ENCODE results near the gene KLHL29. TPM values are rescaled to one million over a fixed set of nuclear protein-coding genes. Genes with fewer than 3 reads are reported as not detected.

Gene KLHL29
- total RNA-seq, 1 donor from 2014 or later: 5.5 TPM

DNA sequence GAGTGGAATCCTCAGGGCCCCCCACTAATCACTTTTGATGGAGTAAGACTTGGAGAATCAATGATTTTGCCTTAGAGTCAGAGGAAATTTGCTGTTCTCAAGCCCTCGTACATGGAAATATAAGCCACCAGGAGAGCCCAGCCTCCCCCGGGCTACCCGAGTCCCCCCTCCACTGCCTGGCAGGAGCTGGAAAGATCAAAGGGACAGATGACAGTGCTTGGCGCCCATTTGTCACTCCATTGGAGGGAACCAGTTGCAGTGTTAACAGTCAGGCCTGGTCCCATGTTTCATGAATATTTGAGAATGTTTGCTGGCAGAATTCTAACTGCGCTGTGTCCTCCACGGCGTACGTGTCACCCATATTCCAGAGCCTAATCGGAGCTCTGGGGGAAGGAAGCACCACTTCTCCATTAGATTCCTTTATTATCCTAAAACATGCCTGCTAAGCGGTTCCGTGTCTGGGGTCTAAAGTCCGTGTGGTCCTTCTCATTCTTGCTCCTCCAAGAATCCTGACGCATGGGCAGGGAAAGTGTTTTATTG, 202.4 kb downstream of the KLHL29 start:
- Histone ChIP-seq H3K4me3 (ENCODE audit: insufficient read depth, low read depth, low read length) (no peak overlapping the region), H3K36me3 (ENCODE audit: insufficient read depth, low read length) (no peaks in the 10 kb centered on the region), H4K20me1 (ENCODE audit: insufficient read depth, low read length) (no peaks in the 10 kb centered on the region), H3K27me3 (ENCODE audit: insufficient read depth, low read length) (no peaks in the 10 kb centered on the region), H2AFZ (ENCODE audit: low read depth, low read length) (no peak overlapping the region), H3K9me3 (ENCODE audit: insufficient read depth, low read depth, low read length) (no peaks in the 10 kb centered on the region), H3K4me2 (ENCODE audit: low read length) (no peak overlapping the region), H3K9ac (ENCODE audit: low read length) (no peak overlapping the region), H3K79me2 (ENCODE audit: insufficient read depth, low read length) (no peaks in the 10 kb centered on the region), H3K27ac (ENCODE audit: low read depth, low read length) (no peak overlapping the region), H3K4me1 (ENCODE audit: insufficient read depth, low read length) (no peaks in the 10 kb centered on the region)
- no peaks in the 10 kb centered on the region for H3K9me3 Mint-ChIP-seq (ENCODE audit: unreplicated experiment)
- DNase-seq (ENCODE audit: low read depth): no peak
- peaks cover 5% of the 10 kb centered on the region for H3K4me1 Mint-ChIP-seq (ENCODE audit: low read depth, unreplicated experiment)
- H3K27ac Mint-ChIP-seq (ENCODE audit: unreplicated experiment): no peak overlapping the region
- no peak for TF ChIP-seq EZH2 (IDR thresholded peaks at IDR 0.05; ENCODE audit: insufficient read depth, low read length)
- TF ChIP-seq, protein P1, sequence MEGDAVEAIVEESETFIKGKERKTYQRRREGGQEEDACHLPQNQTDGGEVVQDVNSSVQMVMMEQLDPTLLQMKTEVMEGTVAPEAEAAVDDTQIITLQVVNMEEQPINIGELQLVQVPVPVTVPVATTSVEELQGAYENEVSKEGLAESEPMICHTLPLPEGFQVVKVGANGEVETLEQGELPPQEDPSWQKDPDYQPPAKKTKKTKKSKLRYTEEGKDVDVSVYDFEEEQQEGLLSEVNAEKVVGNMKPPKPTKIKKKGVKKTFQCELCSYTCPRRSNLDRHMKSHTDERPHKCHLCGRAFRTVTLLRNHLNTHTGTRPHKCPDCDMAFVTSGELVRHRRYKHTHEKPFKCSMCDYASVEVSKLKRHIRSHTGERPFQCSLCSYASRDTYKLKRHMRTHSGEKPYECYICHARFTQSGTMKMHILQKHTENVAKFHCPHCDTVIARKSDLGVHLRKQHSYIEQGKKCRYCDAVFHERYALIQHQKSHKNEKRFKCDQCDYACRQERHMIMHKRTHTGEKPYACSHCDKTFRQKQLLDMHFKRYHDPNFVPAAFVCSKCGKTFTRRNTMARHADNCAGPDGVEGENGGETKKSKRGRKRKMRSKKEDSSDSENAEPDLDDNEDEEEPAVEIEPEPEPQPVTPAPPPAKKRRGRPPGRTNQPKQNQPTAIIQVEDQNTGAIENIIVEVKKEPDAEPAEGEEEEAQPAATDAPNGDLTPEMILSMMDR (IDR thresholded peaks at IDR 0.05; ENCODE audit: insufficient read depth, low read depth, low read length): no peak
- no peaks in the 10 kb centered on the region for H3K36me3 Mint-ChIP-seq (ENCODE audit: low read depth, unreplicated experiment)
- H3K27me3 Mint-ChIP-seq (ENCODE audit: low read depth, unreplicated experiment): peaks cover 69% of the 10 kb centered on the region
- FAIRE-seq: no peak
- no peak overlapping the region for H3K4me3 Mint-ChIP-seq (ENCODE audit: unreplicated experiment)

DNA sequence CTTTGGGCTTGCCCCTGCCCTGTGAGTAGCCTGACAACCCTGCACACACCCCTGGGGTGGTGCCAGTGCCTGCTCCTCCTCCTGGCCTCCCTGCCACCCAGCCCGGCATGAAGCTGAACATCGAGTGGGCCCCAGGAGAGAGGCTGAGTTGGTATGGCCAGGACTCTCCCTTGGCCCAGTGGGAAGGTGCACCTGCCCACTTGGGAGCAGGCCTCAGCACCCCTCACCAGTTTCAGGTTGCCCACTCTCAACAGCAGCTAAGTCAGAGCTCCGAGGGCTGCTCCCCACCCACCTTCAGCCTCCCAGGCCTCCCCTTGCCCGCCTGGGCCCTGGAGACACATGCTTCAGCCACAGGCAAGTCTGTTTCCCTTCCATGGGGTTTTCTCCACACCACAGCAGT, 203.1 kb downstream of the KLHL29 start:
- no peaks in the 10 kb centered on the region for H3K79me2 ChIP-seq (ENCODE audit: insufficient read depth, low read length)
- Mint-ChIP-seq H3K27me3 (ENCODE audit: low read depth, unreplicated experiment) (peaks cover 69% of the 10 kb centered on the region), H3K4me3 (ENCODE audit: unreplicated experiment) (no peak overlapping the region), H3K9me3 (ENCODE audit: unreplicated experiment) (no peaks in the 10 kb centered on the region), H3K4me1 (ENCODE audit: low read depth, unreplicated experiment) (peaks cover 9% of the 10 kb centered on the region), H3K36me3 (ENCODE audit: low read depth, unreplicated experiment) (no peaks in the 10 kb centered on the region), H3K27ac (ENCODE audit: unreplicated experiment) (no peak overlapping the region)
- TF ChIP-seq EZH2 (IDR thresholded peaks at IDR 0.05; ENCODE audit: insufficient read depth, low read length): no peak
- TF ChIP-seq, protein P1 (IDR thresholded peaks at IDR 0.05; ENCODE audit: insufficient read depth, low read depth, low read length): no peak
- DNase-seq (ENCODE audit: low read depth) (no peak), FAIRE-seq (no peak)
- H3K9me3 ChIP-seq (ENCODE audit: insufficient read depth, low read depth, low read length): no peaks in the 10 kb centered on the region
- no peak overlapping the region for H3K9ac ChIP-seq (ENCODE audit: low read length)
- no peaks in the 10 kb centered on the region for H3K4me1 ChIP-seq (ENCODE audit: insufficient read depth, low read length)
- no peak overlapping the region for H3K4me2 ChIP-seq (ENCODE audit: low read length)
- H3K4me3 ChIP-seq (ENCODE audit: insufficient read depth, low read depth, low read length): no peak overlapping the region
- H4K20me1 ChIP-seq (ENCODE audit: insufficient read depth, low read length): no peaks in the 10 kb centered on the region
- no peak overlapping the region for H3K27ac ChIP-seq (ENCODE audit: low read depth, low read length)
- no peak overlapping the region for H2AFZ ChIP-seq (ENCODE audit: low read depth, low read length)
- no peaks in the 10 kb centered on the region for H3K27me3 ChIP-seq (ENCODE audit: insufficient read depth, low read length)
- H3K36me3 ChIP-seq (ENCODE audit: insufficient read depth, low read length): no peaks in the 10 kb centered on the region

DNA sequence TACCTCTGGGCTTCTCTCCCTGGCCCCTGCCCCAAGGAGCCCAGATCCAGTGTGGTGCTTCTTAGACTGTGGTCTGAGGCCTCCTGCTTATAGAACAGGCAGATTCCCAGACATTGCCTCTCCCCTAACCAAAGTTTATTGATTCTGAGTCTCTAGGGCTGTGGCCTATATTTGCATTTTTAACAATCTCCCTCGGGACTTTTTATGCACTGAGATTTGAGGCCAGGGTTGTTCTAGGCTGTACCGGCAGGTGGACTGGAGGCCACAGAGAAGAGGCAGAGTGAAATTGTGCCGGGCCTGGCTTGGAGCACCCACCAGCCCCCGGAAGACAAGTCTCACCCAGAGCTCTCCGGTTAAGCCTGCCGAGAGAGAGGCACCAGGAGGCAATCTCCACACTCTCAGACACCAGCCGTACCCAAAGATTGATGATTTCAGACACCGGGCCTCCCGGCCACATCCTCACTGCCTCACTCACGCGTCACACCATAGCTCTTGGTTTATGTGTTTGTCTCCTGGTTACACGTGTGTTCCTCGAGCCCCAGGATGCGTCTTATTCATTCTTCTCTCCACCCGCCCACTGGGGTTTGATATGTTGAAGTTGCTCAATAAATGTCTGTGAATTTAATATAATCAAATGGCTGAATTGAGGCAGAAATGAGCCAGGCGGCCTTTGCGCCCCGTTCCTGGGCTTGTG, 203.7 kb downstream of the KLHL29 start:
- TF ChIP-seq, protein P1 (IDR thresholded peaks at IDR 0.05; ENCODE audit: insufficient read depth, low read depth, low read length): no peak
- no peak for TF ChIP-seq EZH2 (IDR thresholded peaks at IDR 0.05; ENCODE audit: insufficient read depth, low read length)

More for the DNA sequence above, 203.7 kb downstream of the KLHL29 start:
- no peaks in the 10 kb centered on the region for H3K9me3 Mint-ChIP-seq (ENCODE audit: unreplicated experiment)
- H3K4me1 ChIP-seq (ENCODE audit: insufficient read depth, low read length): no peaks in the 10 kb centered on the region
- H3K4me3 Mint-ChIP-seq (ENCODE audit: unreplicated experiment): no peak overlapping the region
- H3K27ac Mint-ChIP-seq (ENCODE audit: unreplicated experiment): no peak overlapping the region
- H3K27me3 ChIP-seq (ENCODE audit: insufficient read depth, low read length): no peaks in the 10 kb centered on the region
- H3K9ac ChIP-seq (ENCODE audit: low read length): no peak overlapping the region
- no peak overlapping the region for H3K27ac ChIP-seq (ENCODE audit: low read depth, low read length)
- peaks cover 68% of the 10 kb centered on the region for H3K27me3 Mint-ChIP-seq (ENCODE audit: low read depth, unreplicated experiment)
- H3K36me3 ChIP-seq (ENCODE audit: insufficient read depth, low read length): no peaks in the 10 kb centered on the region
- no peaks in the 10 kb centered on the region for H3K36me3 Mint-ChIP-seq (ENCODE audit: low read depth, unreplicated experiment)
- no peak overlapping the region for H2AFZ ChIP-seq (ENCODE audit: low read depth, low read length)
- H3K4me1 Mint-ChIP-seq (ENCODE audit: low read depth, unreplicated experiment): peaks cover 13% of the 10 kb centered on the region
- no peak overlapping the region for H3K4me2 ChIP-seq (ENCODE audit: low read length)
- H4K20me1 ChIP-seq (ENCODE audit: insufficient read depth, low read length): no peaks in the 10 kb centered on the region
- H3K9me3 ChIP-seq (ENCODE audit: insufficient read depth, low read depth, low read length): no peaks in the 10 kb centered on the region
- H3K79me2 ChIP-seq (ENCODE audit: insufficient read depth, low read length): no peaks in the 10 kb centered on the region
- DNase-seq (ENCODE audit: low read depth): no peak
- no peak overlapping the region for H3K4me3 ChIP-seq (ENCODE audit: insufficient read depth, low read depth, low read length)
- no peak for FAIRE-seq
